T-cell (primary cell): ENCODE data around the gene B4GALT1. TPM values are rescaled to one million over a fixed set of nuclear protein-coding genes. Genes with fewer than 3 reads are reported as not detected.

ENCODE experiments used
- ATAC-seq, 4 experiments: fragments of 200-7000 bp in 3 of 4; fragments of 150-1000 bp in 1 of 4; cut with Tn5 transposase; replicated peaks in 1 of 4; 1 replicate in 3 of 4; 2 replicates in 1 of 4; pipeline ENCODE4 v1.10.0; 2021; ENCODE audit warnings: moderate library complexity in 3 of 4, mild to moderate bottlenecking in 2 of 4, moderate number of reproducible peaks in 1 of 4
- CTCF ChIA-PET, 2 donors: fragments of 300-600 bp; sonication (Branson Sonifier 250); formaldehyde crosslinking; loops; one replicate each; lab custom pipeline; 2022; ENCODE audit warnings: antibody characterized with exemption in 2 of 2; lab: Charles Lee
- POLR2A ChIA-PET, 2 donors: fragments of 300-600 bp; sonication (Branson Sonifier 250); formaldehyde crosslinking; loops; one replicate each; lab custom pipeline; 2022; ENCODE audit warnings: antibody characterized with exemption in 2 of 2; lab: Charles Lee
- DNase-seq, 35 experiments: peaks; one replicate each; pipeline versions ENCODE4 v3.0.0 to v3.0.0-alpha.2; 2013 to 2023
- H3K27ac ChIP-seq: one replicate; pipeline ENCODE4 v1.5.1; 2013; ENCODE audit warnings: low read length
- H3K27me3 ChIP-seq, 2 experiments: replicated peaks in 1 of 2; 1 replicate in 1 of 2; 2 replicates in 1 of 2; pipeline versions ENCODE4 v1.6.1 to v1.7.0; 2013; ENCODE audit warnings: low read length in 1 of 2, mixed read lengths in 1 of 2; ENCODE audit not compliant: control insufficient read depth in 2 of 2, insufficient read depth in 2 of 2; ENCODE audit errors: extremely low read depth in 1 of 2
- H3K36me3 ChIP-seq, 2 donors: 1 replicate in 1 of 2; 2 replicates in 1 of 2; pipeline versions ENCODE4 v1.6.1 to v1.7.0; 2013; ENCODE audit warnings: low read length in 1 of 2; ENCODE audit not compliant: control insufficient read depth in 2 of 2, insufficient read depth in 1 of 2; ENCODE audit errors: extremely low read depth in 1 of 2
- H3K4me1 ChIP-seq, 2 experiments: 1 replicate in 1 of 2; 2 replicates in 1 of 2; pipeline versions ENCODE4 v1.6.1 to v1.7.0; 2013; ENCODE audit warnings: low read length in 2 of 2, mixed read lengths in 1 of 2; ENCODE audit not compliant: insufficient read depth in 2 of 2, control insufficient read depth in 1 of 2; ENCODE audit errors: extremely low read depth in 1 of 2
- H3K4me3 ChIP-seq, 2 donors: 1 replicate in 1 of 2; 2 replicates in 1 of 2; pipeline versions ENCODE4 v1.5.1 to v1.7.0; 2013; ENCODE audit warnings: mild to moderate bottlenecking in 2 of 2, low read length in 1 of 2, moderate library complexity in 1 of 2; ENCODE audit not compliant: control insufficient read depth in 1 of 2; ENCODE audit errors: extremely low read depth in 1 of 2
- H3K9me3 ChIP-seq: 2 replicates; pipeline ENCODE4 v1.7.0; 2013
- H3K27ac Mint-ChIP-seq, 2 donors: one replicate each; pipeline ENCODE4 v1.8.0; 2020 to 2021; ENCODE audit warnings: mild to moderate bottlenecking in 2 of 2, mixed read lengths in 2 of 2
- H3K27me3 Mint-ChIP-seq, 2 donors: one replicate each; pipeline ENCODE4 v1.8.0; 2021 to 2022; ENCODE audit warnings: mixed read lengths in 2 of 2
- H3K36me3 Mint-ChIP-seq: one replicate; pipeline ENCODE4 v1.8.0; 2021; ENCODE audit warnings: mixed read lengths
- H3K4me1 Mint-ChIP-seq, 3 donors: one replicate each; pipeline ENCODE4 v1.8.0; 2020 to 2022; ENCODE audit warnings: mixed read lengths in 3 of 3, mild to moderate bottlenecking in 1 of 3
- H3K4me3 Mint-ChIP-seq, 3 donors: one replicate each; pipeline ENCODE4 v1.8.0; 2020 to 2022; ENCODE audit warnings: mild to moderate bottlenecking in 3 of 3, mixed read lengths in 3 of 3, moderate library complexity in 3 of 3
- H3K9me3 Mint-ChIP-seq, 3 donors: one replicate each; pipeline ENCODE4 v1.8.0; 2020 to 2022; ENCODE audit warnings: mixed read lengths in 3 of 3
- WGBS: methylation state at CpG from one replicate; pipeline ENCODE4 v1.1.5; 2013; ENCODE audit warnings: missing lambda C conversion rate; ENCODE audit not compliant: insufficient coverage; 5-methylcytosine and 5-hydroxymethylcytosine counted together
- total RNA-seq, 35 experiments: library from RNA in 6 of 35; stranded (reverse) in 6 of 35; fragments of 120-200 nt in 1 of 35; gene quantifications; one replicate each; pipeline versions ENCODE4 v1.2.1 to v1.2.4 and lab custom pipeline; 2013 to 2026

The B4GALT1 gene
- total RNA-seq, 5 donors from 2014 or later (not counting 1 experiment from before 2014, with no cell fraction given) = 33.2 to 85.3 (median 44.1) TPM

- ChIA-PET CTCF (no interaction called here), POLR2A (interaction anchor here in 1 of 2 donors (0.5 kb wide), 1 partner anchor 17 kb away, joined by 4 read pairs; no protein-coding TSS in a partner anchor)
- DNase-seq (no peak), ATAC-seq (no peak)
- Histone ChIP-seq H3K36me3 (peaks cover 7 to 44% of the 10 kb centered on the region in 2 donors), H3K27ac (no peak overlapping the region), H3K4me3 (no peak overlapping the region), H3K27me3 (no peaks in the 10 kb centered on the region), H3K4me1 (peaks cover 21 to 70% of the 10 kb centered on the region in 2 experiments), H3K9me3 (no peaks in the 10 kb centered on the region)
- H3K36me3 Mint-ChIP-seq = peaks cover 30% of the 10 kb centered on the region
- peaks cover 66 to 80% (median 70%) of the 10 kb centered on the region in 3 donors for H3K4me1 Mint-ChIP-seq
- H3K9me3 Mint-ChIP-seq = no peaks in the 10 kb centered on the region
- H3K27ac Mint-ChIP-seq = peak overlapping the region; percentile 30 to 36
- H3K27me3 Mint-ChIP-seq = no peaks in the 10 kb centered on the region
- peak overlapping the region in 1 of 3 donors; percentile 43 for H3K4me3 Mint-ChIP-seq
- 85% methylated on average over 8 of the region's 8 CpGs for WGBS
Observed at GRCh38 chr9:33135470-33135958, 31.6 kb downstream of the B4GALT1 start.

DNA sequence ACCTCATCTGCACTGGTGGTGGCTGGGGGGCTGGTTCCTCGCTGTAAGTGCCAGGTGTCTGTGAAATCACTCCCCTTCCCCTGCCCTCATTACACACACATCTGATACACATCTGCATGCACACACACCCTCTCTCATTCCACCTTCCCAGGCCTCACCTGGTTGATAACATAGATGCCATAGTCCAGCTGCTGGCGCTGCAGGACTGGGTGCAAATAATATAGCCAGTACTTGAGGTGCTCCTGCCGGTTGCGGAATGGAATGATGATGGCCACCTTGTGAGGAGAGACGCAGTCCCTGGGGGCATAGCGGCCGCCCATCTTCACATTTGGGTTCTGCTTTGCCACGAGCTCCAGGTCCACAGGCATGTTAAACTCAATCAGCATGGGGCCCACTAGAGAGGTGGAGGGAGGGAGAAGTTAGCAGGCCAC lies 32.1 kb downstream of the B4GALT1 start:
- no peaks in the 10 kb centered on the region for H3K9me3 Mint-ChIP-seq
- H3K4me1 ChIP-seq = peaks cover 18 to 70% of the 10 kb centered on the region in 2 experiments
- H3K27me3 ChIP-seq = no peaks in the 10 kb centered on the region
- H3K27ac Mint-ChIP-seq = peak overlapping the region in 1 of 2 donors; percentile 15
- H3K9me3 ChIP-seq = no peaks in the 10 kb centered on the region
- no peak overlapping the region for H3K4me3 Mint-ChIP-seq
- H3K4me3 ChIP-seq = no peak overlapping the region
- H3K27me3 Mint-ChIP-seq = no peaks in the 10 kb centered on the region
- H3K36me3 Mint-ChIP-seq = peaks cover 34% of the 10 kb centered on the region
- CTCF ChIA-PET = no interaction called here
- no peak overlapping the region for H3K27ac ChIP-seq
- POLR2A ChIA-PET = no interaction called here
- H3K36me3 ChIP-seq = peaks cover 7 to 48% of the 10 kb centered on the region in 2 donors
- ATAC-seq (no peak), DNase-seq (no peak)
- WGBS = 100% methylated on average over 4 of the region's 8 CpGs
- peaks cover 65 to 81% (median 71%) of the 10 kb centered on the region in 3 donors for H3K4me1 Mint-ChIP-seq

DNA sequence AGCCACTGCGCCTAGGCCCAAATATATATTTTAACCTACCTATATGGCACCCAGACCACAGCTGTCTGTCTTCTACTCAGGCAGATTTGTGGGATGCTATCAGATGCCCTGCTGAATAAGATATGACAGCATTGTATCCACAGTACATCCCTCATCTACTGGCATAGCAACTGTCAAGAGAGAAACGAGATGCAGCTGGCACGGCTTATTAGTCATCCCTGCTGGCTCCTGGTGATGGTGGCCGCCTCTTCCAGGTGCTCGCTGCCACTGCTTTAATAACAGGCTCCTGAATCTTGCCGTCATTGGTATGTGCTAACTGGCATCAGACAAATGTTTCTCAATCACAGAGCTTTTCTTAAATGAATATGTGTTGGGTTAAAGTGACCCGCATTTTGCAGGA lies 34.0 kb downstream of the B4GALT1 start:
- Histone ChIP-seq H3K4me1 (peaks cover 14 to 64% of the 10 kb centered on the region in 2 experiments), H3K36me3 (peaks cover 13 to 66% of the 10 kb centered on the region in 2 donors), H3K27ac (no peak overlapping the region), H3K27me3 (no peaks in the 10 kb centered on the region), H3K4me3 (no peak overlapping the region), H3K9me3 (no peaks in the 10 kb centered on the region)
- CTCF ChIA-PET = interaction anchor here in 1 of 2 donors (0.5 kb wide), 1 partner anchor 17 kb away, joined by 3 read pairs; no protein-coding TSS in a partner anchor
- 87% methylated on average over 3 of the region's 7 CpGs for WGBS
- Mint-ChIP-seq H3K4me1 (peaks cover 47 to 74% (median 64%) of the 10 kb centered on the region in 3 donors), H3K27ac (no peak overlapping the region), H3K4me3 (no peak overlapping the region), H3K36me3 (peaks cover 49% of the 10 kb centered on the region), H3K9me3 (no peaks in the 10 kb centered on the region), H3K27me3 (no peaks in the 10 kb centered on the region)
- POLR2A ChIA-PET = no interaction called here
- no peak for DNase-seq
- ATAC-seq = no peak

DNA sequence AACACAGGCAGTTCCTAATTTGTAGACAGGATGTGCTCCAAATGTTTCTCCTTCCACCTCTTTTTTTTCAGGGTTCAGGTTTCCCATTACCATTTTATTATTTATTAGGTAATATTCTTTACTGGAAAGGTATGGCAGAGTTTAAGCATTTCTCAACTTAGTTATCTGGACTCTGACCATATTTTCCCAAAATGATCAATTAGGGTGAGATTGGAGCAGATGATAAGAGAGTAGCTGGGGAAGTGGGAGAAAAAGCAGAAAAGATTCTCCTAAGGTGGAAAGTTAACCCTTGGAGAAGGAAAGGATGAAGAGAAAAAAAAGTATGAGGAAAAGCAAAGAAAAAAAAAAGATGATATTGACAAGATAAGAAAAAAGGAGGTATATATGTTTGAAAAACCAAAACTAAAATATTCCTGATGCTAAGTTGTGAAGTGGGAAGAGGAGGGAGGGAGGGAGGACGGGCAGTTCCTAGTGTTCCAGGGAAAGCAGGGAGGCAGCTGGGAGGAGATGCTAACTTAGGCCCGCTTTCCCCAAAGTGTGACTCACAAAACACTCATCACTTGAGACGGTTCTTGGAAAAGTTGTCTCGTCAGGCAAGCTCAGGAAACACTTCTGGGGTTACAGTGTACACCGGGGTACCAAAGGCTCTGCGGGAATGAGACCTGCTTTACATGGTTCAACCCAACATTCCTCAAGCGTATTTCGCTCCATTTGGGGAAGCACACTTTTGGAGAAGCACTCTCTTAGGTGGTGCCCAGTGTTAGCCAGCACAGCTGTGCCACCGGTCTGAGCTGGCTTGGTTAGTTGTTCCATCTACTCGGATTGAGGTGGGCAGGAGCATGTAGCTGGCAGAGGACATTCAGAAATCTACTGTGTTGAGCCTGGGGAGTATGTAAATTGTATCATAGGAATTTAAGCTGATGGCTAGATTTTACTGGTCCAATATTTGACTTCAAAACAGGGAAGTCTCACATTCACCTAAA lies 35.1 kb downstream of the B4GALT1 start:
- WGBS = 90% methylated on average over 6 of the region's 10 CpGs
- no peak overlapping the region for H3K4me3 ChIP-seq
- Mint-ChIP-seq H3K27me3 (no peaks in the 10 kb centered on the region), H3K27ac (peak overlapping the region; percentile 9 to 71), H3K36me3 (peaks cover 59% of the 10 kb centered on the region), H3K4me1 (peaks cover 40 to 73% (median 58%) of the 10 kb centered on the region in 3 donors), H3K9me3 (no peaks in the 10 kb centered on the region), H3K4me3 (no peak overlapping the region)
- no peaks in the 10 kb centered on the region for H3K27me3 ChIP-seq
- peak overlapping the region; percentile 69 for H3K27ac ChIP-seq
- peaks cover 13 to 77% of the 10 kb centered on the region in 2 donors for H3K36me3 ChIP-seq
- ChIA-PET POLR2A (interaction anchor here (0.6 kb wide), 2 partner anchors 9 to 17 kb away, joined by 3 read pairs; no protein-coding TSS in a partner anchor), CTCF (no interaction called here)
- DNase-seq = no peak
- ATAC-seq = no peak
- no peaks in the 10 kb centered on the region for H3K9me3 ChIP-seq
- H3K4me1 ChIP-seq = peaks cover 10 to 53% of the 10 kb centered on the region in 2 experiments

DNA sequence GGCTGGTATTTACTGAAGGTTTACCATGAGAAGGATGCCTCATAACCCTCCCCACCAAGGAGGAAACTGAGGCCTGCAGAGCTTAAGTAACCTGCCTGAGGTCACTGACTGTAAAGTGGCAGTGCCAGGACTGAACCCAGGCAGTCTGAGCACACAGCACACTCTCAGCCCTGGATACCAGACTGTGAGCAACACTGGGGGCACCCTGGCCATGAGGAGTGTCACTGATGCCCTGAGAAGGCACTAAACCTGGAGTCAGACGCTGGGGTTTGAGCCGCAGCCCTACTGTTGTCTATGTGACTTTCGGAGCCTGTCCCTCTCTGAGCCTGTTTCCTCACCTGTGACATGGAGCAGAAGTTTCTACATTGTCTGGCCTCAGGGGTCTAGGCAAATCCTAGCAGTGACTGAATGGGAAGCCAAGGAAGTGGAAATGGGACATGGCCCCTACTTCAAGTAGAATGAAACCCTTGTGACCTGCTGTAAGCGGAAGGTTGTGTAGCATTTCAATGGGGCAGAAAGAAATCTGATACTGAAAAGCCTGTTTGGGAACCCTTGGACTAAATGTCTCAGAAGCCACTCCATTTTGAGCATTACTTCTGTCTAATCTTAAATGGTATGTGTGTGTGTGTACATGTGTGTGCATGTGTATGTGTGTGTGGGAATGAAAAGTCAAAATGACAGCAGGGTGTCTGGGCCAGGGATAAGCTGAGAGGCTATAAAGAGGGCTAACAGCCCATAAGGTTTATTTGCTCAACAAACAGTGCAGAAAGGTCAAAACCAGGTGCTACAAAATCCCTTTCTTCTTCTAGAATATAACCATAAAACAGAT lies 36.0 kb downstream of the B4GALT1 start:
- WGBS = 94% methylated on average over 4 of the region's 4 CpGs
- Mint-ChIP-seq H3K4me1 (peaks cover 34 to 69% (median 50%) of the 10 kb centered on the region in 3 donors), H3K27me3 (no peaks in the 10 kb centered on the region), H3K36me3 (peaks cover 61% of the 10 kb centered on the region), H3K27ac (peak overlapping the region; percentile 9 to 90), H3K9me3 (no peaks in the 10 kb centered on the region), H3K4me3 (peak overlapping the region in 1 of 3 donors; percentile 22)
- DNase-seq (no peak), ATAC-seq (peak in 2 of 4 experiments; percentile 9 to 26)
- POLR2A ChIA-PET = interaction anchor here in 1 of 2 donors (0.6 to 1.3 kb wide), 2 partner anchors 11 to 122 kb away, joined by 3 to 4 read pairs; no protein-coding TSS in a partner anchor
- peaks cover 13 to 79% of the 10 kb centered on the region in 2 donors for H3K36me3 ChIP-seq
- CTCF ChIA-PET = no interaction called here
- peak overlapping the region; percentile 69 for H3K27ac ChIP-seq
- no peak overlapping the region for H3K4me3 ChIP-seq
- no peaks in the 10 kb centered on the region for H3K27me3 ChIP-seq
- no peaks in the 10 kb centered on the region for H3K9me3 ChIP-seq
- peaks cover 2 to 47% of the 10 kb centered on the region in 2 experiments for H3K4me1 ChIP-seq
